NCI-H748 (cell line): ENCODE measurements around the gene BABAM2.
"Not testable (repeated sequence)": the region's sequence is repeated elsewhere in the genome, so short reads cannot be mapped to it uniquely, and the experiment has no call there.

ENCODE experiments used
- DNase-seq: peaks from one replicate; lab custom pipeline; 2025; ENCODE audit not compliant: unreplicated experiment; lab: John Stamatoyannopoulos, UW

The BABAM2 gene

DNA sequence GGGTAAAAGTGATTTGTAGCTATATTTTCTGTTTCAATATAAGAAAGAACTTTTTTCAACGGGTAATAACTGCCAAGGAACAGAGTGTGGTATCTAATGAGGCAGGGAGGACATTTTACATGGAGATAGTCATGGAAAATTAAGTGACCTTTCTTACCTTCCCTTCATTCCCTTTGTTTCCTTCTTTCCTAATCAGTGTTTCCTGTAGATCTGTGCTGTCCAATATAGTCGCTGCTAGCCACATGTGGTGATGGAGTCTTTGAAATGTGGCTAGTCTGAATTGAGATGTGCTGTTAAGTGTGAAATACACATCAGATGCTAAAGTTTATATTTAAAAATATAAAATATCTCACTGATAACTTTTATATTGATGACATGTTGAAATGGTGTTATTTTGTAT lies 81.8 kb downstream of the BABAM2 start:
- no peak for DNase-seq

DNA sequence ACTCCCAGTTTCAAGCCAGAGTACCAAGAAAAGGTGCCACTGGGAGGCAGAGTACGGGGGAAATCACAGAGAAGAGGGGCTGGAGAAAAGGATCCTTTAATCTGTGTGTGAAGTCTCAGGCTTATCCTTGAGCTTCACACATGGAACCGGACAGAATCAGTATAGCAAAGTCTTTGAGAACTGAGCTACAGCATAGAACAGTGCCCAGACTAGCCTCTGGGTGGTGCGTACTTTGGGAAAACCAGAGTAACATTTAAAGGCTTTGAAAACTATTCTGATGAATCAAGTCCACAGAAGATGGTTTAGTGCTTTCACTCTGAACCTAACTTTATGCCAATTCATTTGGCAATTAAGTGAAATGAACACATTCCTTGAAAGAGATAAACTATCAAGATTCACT lies 83.1 kb downstream of the BABAM2 start:
- no peak for DNase-seq

DNA sequence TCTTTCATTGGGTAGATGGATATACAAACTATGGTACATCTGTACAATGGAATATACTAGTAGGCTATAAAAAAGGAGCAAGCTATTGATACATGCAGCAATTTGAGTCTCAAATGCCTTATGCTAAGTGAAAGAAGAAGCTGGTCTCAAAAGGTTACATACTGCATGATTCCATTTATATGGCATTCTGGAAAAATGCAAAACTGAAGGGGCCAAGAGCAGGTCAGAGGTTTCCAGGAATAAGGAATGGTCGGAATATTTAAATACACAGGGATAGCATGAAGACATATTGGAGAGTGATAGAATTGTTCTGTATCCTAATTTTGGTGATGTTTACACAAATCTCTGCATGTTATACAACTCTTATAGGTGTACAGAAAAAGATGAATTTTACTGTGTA lies 85.8 kb downstream of the BABAM2 start:
- DNase-seq, result no peak

DNA sequence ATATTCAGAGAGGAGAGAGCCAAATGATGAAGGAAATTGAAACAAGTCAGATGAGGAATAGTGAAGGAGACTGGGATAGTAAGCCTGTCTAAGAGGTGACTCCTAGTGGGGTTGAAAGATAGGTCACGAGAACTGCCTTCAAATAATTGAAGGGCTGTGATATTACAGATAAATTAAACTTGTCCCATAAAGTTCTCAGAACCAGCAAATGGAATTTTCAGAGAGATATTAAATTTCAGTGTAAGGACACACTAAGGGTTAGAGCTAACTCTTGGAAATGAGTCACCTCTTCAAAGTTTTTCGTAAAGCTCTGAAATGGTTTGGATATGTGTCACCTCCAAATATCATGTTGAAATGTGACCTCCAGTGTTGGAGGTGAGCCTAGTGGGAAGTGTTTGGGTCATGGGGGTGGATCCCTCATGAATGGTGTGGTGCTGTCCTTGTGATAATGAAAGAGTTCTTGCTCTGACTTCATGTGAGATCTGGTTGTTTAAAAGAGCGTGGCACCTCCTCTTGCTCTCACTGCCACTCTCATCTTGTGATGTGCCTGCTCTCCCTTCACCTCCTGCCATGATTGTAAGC lies 87.3 kb downstream of the BABAM2 start:
- no peak for DNase-seq

DNA sequence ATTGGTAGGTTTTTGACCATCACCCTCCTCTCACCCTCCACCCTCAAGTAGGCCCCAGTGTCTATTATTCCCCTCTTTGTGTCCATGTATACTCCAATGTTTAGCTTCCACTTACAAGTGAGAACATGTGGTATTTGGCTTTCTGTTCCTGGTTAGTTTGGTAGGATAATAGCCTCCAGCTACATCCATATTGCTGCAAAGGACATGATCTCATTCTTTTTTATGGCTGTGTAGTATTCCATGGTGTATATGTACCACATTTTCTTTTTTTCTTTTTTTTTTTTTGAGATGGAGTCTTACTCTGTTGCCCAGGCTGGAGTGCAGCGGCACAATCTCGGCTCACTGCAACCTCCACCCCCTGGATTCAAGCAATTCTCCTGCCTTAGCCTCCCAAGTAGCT lies 88.2 kb downstream of the BABAM2 start:
- not testable (repeated sequence) for DNase-seq

DNA sequence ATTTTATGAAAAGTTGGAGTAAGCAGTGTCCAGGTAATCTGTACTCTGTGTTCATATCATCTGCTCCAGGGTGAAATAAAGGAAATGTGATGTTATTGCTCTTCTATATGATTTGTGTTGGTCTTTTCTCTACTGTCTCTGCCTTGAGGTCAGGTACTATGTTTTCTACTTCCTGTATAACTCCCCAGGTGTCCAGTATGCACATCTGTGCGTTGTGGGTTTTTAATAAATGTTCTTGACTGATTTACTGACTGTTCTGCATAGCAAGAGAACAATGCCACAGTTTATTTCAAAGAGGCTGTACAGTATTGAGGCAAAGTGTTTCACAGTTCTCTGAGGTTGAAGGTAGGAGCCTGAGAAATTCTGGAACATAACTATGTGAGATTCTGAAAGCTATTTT lies 89.7 kb downstream of the BABAM2 start:
- no peak for DNase-seq

DNA sequence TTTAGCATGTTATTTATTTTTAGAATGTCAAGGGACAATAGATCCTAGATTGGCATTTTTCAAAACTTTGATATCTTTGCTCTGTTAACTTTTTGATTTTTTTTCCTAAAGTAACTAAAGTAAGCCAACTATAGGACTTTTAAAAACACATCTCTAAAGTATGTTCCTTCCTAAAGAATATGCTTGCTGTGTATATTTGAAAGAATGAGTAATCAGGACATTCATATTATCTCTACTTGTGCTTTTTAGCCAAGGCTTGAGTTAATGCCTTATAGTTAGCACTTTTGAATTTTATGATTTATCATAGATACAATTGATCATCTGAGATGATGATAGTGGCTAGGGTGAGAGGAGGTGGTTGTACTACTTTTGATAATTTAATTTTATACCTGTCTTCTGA lies 93.6 kb downstream of the BABAM2 start:
- DNase-seq, result no peak

DNA sequence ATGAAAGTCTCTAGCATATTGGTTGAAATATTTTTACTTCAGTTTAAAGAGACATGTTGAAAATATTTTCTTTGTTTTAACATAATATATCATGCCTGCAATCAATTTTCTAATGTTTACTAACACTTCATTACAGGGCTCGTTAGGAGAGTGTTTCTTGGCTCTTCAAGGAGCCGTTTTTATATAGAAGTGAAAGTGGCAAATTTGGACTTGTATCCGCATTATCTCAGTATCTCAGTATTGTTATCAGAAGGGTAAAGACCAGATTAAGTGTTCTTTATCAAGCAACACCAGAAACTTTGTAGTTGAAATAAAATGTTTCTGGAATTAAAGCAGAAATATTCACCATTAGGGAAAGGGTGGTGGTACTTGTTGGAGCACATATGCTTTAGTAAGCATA lies 97.8 kb downstream of the BABAM2 start:
- DNase-seq, result no peak

DNA sequence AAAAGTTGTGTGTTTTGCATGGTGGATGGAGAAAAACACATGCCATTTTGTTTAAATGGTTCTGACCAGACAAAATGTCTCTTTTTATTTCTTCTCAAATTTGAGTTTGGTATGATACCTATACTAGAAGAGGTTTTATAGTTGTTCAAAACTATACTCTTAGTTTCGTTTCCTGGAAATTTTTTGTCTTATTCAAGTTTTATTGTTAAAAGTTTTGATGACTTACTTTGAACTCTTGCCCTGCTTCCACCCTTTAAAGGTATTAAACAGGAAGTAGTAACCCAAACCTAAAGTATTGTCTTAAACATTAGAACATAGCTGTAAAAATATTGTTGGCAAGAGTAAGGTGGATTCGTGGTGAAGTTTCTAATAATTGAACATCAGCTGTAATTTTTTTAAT lies 98.2 kb downstream of the BABAM2 start:
- no peak for DNase-seq

DNA sequence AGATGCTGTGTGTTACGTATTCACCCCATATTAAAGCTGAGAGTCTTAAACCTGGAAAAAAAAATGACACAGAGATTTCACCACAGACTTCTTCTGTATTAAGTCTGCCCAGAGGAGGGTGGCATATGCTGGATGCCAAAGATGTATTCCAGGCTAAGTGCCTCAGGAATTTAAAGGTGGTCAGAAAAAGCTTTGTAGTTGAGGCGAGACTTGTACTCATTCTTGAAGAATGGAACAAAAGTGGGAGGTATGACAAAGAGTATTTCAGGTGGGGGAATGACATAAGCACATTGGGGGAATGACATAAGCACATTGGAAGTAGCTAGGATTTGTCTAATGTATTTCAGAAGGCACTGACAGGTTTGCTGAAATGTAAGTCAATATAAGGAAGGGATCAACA lies 98.6 kb downstream of the BABAM2 start:
- DNase-seq, result no peak

DNA sequence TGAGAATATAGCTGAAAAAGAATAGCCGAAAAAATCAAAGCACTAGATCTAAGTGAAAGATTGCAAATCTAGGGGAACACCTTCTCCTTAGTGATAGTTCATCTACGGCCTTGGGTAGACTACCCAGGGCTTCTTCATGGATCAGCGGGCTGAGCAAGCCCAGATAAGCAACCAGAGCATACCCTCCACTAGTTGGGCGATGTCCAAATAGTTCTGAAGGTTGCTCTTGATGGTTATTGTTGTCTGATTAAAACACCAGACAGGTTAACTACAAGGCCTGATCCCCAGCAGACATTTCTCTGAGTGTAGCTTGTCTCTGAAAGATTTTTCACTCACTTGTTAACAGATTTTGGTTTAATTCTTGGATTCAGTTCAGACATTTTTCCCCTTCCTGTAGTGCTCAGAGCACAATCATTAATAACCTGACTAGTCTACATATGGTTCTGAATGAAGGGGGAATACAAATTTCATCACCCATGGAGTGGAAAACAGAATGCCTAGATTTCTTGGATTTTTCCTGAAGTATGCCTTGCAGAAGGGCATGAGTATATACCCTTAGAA lies 99.6 kb downstream of the BABAM2 start:
- no peak for DNase-seq

DNA sequence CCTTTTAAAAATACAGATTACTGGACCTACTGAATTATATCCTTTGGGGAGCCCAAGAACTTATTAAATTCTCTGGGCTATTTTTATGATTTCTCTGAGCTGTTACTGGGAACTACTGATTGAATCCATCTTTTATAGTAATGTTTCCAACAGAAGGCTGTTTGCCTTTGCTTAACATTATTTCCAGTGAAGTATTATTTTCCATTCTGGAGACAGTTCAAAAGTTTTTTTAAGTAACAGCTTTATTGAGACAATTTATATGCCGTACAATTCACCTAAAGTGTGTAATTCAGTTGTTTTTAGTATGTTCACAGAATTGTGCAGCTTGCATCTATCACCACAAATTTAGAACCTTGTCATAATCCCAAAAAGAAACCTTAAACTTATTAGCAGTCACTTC lies 100.6 kb downstream of the BABAM2 start:
- DNase-seq, result no peak

DNA sequence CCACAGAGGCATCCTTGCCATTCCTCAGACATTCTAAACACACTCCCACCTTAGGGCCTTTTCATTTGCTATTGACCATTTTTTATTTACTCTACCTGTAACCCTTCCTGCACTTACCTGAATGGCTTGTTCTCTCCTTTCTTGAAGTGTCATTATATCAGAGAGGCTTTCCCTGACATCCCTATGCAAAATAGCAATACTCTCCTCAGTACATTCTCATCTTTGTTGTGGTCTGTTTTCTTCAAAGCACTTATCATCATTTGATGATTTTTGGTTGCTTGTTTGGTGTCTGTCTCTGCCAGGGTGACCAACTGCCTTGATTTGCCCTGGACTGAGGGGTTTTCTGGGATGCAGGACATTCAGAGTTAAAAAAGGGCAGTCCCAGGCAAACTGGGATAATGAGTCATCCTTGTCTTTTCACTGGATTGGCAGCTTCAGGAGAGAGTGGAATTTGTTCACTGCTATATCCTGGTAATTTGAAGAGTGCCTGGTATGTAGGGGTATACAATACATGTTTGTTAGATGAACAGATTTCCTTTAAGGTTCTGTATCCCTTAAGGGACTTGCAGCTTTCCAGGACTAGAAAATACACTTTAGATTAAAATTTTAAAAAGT lies 102.4 kb downstream of the BABAM2 start:
- DNase-seq, result no peak

DNA sequence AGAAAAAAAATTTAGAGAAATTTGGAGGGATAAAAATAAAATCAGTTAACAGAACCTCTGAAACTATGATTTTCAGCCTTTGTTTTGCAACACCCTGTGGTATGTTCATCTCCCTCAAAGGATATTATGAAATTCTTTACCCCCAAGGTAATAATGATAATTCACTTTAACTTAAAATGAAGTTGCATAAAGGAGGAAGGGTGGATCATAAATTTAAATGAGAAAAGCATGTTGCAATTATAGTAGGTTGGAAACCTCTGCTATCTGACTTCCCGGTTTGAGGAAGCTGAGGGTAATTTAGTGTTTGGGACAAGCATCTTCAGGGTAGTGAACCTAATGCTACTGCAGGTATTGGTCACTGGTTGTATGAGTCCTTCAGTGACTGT lies 102.9 kb downstream of the BABAM2 start:
- DNase-seq, result no peak

DNA sequence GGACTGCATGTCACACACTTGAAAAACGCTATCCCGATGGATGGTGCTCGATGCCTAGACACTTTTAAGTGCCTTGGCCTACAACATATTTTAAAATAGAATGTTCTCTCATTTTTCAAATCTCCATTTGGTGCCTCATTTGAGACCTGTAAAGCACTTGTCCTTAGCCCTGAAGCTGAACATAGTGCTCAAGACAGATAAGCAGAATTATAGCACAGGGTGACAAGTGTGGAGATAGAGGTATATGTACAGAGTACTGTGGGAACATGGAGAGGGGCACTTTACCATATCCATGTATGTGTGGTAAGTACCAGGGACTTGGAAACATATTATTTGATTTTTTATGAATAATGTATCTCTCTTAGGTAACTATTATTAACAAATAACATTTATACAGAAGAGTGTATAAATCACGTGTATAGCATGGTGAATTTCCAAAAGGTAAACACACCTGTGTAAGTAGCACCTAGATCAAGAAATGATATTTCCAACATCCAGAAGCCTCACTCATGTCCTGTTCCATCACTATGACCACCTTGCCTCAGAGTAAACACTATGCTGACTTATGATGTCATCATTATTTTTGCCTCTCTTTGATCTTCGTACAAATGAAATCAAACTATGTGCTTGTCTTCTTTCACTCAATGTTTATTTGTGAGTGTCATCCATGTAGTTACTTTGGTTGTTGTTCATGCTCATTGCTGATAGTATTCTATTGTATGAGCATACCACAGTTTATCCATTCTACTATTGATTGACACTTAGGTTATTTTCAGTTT lies 103.6 kb downstream of the BABAM2 start:
- DNase-seq, result no peak

DNA sequence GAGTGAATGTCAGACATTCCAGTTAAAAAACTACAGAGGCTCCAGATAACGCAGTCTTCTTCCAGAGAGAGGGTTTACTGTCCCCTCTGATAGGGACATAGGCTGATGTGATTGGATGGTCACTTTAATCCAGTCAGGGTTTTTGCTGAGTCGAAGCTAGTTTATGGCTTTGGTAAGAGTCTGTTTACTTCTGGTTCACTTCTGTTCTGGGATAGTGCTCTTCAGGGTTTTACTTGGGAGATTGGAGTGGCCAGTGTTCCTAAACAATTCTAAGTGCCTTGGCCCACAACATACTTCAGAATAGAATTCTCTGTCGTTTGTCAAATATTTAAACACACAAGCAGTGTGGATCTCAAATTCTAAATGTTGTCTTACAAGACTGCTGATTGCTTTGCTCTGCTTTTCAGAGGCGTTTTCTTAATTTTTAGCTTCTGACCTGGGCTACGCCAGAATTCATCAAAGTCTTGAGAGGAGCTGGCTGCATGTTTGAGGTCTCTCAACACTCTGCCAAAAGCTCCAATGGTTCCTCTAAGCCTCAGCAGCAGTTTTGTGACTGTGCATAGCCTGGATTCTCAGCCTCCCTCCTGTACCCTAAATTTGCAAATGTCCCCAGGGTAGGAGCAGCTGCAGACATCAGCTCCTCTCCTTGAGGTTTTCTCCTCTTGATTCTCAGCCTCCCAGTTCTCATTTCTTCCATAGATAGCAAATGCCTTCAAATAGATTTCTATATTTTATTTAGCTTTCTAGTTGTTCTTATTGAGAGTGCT lies 105.8 kb downstream of the BABAM2 start:
- no peak for DNase-seq

DNA sequence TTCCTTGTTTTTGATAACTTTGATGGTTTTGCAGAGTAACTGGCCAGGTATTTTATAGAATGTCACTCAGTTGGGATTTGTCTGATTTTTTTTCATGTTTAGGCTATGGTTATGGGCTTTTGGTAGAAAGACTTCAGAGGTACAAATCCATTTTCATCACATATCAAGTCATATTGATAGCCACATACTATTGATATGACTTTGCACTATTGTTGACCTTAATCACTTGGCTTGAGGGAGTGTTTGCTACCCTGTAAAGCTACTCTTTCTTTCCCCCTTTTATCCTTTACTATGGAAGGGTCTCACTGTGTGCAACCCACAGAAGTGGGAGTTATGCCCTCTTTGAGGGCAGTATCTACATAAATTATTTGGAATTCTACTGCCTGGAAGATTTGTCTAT lies 109.8 kb downstream of the BABAM2 start:
- no peak for DNase-seq

DNA sequence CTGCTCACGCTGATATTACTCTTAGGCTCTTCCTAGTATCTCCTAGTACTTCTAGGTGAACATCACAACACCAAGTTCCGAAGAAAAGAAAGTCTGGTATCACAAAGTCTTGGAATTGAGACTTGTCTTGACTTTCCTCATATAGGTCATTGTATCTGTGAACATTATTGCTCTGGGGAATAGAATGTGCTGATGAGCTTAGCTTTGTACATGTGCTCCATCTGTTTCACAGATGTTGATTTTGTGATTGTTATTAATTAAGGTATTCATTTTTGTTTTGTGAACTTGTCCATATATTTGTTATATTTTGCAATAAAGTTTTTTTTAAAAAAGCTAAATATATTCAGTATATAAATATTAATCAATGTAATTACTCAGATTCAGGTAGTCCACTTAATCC lies 111.7 kb downstream of the BABAM2 start:
- DNase-seq, result no peak

DNA sequence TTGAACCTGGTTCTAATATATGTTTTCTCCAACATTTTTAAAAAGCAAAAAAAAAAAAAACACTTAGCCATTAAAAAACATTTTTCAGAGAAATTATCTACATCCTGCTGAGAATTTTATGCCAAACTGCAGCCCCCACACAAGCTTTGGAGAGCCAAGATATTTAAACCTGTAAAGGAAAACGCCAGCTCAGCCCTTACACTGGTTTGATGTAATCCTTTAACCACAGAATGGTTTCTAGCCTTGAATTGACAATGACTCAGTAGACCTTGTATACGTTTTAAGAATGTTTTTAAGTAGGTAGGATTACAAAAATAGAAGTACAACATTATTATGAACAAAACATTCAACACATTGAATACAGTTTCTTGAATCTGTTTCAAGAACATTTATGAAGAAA lies 113.6 kb downstream of the BABAM2 start:
- DNase-seq, result no peak

DNA sequence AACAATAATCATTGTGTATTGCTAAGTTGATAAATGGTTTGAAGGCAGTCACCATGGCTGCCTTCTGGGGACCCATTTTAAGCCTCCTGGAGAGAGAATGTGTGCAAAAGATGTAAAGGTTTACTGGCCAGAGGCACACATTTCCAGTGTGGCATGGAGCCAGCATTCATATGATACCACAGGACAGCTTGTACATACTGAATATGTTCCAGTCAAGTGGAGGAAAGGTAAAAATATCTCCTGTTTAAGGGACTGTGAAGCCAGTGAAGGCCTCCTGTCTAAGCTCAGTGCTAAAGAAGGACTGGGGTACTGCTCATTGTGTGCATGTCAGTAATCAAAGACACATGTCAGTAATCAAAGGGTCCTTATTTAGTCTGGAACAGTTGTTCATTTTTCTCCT lies 119.2 kb downstream of the BABAM2 start:
- DNase-seq, result no peak

DNA sequence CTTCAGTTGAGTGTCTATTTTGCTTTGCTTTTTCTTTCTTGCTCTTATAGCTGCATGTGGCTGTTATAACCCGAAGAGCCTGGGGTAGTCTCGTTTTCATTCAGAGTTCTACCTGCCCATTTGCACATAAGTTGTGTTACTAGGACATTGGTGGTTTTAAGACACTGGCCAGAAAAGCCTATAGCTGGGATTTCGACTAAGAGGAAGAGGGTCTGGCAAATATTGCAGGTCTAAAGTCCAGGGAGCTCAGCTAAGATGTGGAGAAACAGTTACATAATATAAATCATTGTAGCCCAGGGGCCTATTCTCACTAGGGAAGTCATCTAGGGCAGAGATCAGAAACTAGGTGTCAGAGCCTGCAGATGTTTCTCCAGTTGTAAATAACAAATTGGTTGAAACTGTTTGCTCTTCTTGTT lies 120.8 kb downstream of the BABAM2 start:
- DNase-seq, result no peak

DNA sequence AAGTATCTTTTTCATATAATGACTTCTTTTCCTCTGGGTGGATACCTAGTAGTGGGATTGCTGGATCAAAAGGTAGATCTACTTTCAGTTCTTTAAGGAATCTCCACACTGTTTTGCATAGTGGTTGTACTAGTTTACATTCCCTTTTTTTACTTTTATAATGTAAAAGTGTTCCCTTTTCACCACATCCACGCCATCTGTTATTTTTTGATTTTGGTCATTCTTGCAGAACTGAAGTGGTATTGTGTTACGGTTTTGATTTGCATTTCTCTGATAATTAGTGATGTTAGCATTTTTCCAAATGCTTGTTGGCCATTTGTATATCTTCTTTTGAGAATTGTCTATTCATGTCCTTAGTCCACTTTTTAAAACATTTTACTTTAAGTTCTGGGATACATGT lies 127.9 kb downstream of the BABAM2 start:
- not testable (repeated sequence) for DNase-seq
